SK-N-SH treated with all-trans-retinoic acid at 6 μM for 48 hours (cell line): ENCODE results near the gene METTL13.

Experiments used
- CSRNP3 ChIP-seq: fragments of 250-450 bp; sonication (Bioruptor Pico); IDR thresholded peaks from 2 replicates; pipeline ENCODE4 v1.5.1; 2021; ENCODE audit warnings: mild to moderate bottlenecking, moderate library complexity
- ZNF70 ChIP-seq: fragments of 450-650 bp; formaldehyde crosslinking; IDR thresholded peaks from 2 replicates; pipeline ENCODE4 v1.5.0; 2020; ENCODE audit warnings: mild to moderate bottlenecking, moderate library complexity
- TF ChIP-seq, protein P1 (sequence below): fragments of 250-450 bp; sonication (Bioruptor Pico); IDR thresholded peaks from 2 replicates; pipeline ENCODE4 v1.8.0; 2020; ENCODE audit warnings: mild to moderate bottlenecking, moderate library complexity, borderline replicate concordance

- TF ChIP-seq CSRNP3 (CRISPR knock-in tag), result no peak
- no peak for TF ChIP-seq ZNF70 (CRISPR knock-in tag)
- TF ChIP-seq, protein P1, sequence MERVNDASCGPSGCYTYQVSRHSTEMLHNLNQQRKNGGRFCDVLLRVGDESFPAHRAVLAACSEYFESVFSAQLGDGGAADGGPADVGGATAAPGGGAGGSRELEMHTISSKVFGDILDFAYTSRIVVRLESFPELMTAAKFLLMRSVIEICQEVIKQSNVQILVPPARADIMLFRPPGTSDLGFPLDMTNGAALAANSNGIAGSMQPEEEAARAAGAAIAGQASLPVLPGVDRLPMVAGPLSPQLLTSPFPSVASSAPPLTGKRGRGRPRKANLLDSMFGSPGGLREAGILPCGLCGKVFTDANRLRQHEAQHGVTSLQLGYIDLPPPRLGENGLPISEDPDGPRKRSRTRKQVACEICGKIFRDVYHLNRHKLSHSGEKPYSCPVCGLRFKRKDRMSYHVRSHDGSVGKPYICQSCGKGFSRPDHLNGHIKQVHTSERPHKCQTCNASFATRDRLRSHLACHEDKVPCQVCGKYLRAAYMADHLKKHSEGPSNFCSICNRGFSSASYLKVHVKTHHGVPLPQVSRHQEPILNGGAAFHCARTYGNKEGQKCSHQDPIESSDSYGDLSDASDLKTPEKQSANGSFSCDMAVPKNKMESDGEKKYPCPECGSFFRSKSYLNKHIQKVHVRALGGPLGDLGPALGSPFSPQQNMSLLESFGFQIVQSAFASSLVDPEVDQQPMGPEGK (CRISPR knock-in tag), result no peak
Measured at GRCh38 chr1:171758011-171758410, 23.4 kb upstream of the METTL13 start.
